ENCODE measurements around the gene LINC00632.

The LINC00632 gene

DNA sequence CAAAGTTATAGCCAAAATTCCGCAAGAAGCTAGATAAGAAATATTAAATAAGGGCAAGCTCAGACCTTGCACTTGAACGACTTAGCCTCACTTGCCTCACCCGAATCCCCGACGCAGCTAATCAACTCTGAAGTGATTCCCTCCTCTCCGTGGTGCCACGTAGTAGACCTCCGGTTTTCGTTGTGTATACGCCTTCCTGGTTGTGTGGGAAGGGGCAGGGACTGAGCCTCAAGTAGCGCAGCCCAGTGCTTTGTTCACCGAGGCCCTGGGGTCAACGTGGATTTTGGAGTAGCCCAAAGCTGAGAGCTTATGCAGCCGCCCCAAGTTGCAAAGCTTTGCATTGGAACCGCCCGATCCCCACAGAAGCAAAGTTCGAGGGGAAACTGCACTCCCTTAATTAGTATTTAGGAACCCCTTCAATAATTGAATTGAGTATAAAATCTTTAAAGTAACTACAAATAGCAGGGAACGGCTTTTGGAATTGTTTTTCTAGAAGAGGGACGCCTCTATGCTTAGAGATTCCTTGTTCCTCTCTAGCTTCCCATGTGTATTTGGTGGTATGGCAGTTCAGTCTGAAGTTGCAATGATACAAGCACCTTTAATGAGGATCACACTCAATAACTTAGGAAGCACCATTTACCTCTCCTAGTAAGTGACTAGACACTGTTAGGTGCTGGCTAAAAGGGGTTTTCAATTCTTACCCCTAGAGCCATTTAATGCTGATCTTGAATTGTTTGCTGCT, 55.7 kb downstream of the LINC00632 start:
- no peak for DNase-seq (ENCODE audit: low read depth in 3 of 3)

DNA sequence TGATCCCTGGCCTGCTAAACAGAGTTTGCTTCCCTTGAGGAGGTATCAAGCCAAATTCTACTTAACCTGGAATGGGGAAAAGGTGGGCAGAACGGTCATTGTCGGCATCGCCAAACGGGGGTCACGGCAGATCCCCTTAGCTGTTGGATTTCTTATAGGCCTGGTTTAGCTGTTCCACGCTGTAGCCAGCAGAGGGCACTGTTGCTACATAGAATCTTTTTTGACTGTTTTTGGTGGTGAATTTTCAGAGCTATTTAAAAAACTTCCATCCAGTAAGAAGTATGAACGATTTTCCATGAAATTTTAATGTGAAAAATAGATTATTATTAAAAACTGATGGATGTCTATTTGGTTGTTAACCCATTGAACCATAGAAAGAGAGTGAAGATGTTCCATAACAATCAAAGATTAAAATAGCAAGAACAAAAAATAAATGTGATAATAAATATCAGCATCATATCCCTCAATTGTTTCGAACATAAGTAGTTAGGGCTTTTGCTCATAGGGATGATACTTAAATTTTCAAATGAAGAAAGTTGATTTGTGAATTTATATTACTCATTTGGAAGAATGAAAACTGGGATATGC, 56.6 kb downstream of the LINC00632 start:
- DNase-seq (ENCODE audit: low read depth in 3 of 3) = peak in 1 of 3 experiments; percentile 17

GRCh38 chrX:140767646-140768045, 58.1 kb downstream of the LINC00632 start:
- DNase-seq (ENCODE audit: low read depth in 3 of 3) = no peak

- DNase-seq (ENCODE audit: low read depth in 3 of 3) = no peak
Measured at GRCh38 chrX:140775211-140775610, 65.7 kb downstream of the LINC00632 start.

DNA sequence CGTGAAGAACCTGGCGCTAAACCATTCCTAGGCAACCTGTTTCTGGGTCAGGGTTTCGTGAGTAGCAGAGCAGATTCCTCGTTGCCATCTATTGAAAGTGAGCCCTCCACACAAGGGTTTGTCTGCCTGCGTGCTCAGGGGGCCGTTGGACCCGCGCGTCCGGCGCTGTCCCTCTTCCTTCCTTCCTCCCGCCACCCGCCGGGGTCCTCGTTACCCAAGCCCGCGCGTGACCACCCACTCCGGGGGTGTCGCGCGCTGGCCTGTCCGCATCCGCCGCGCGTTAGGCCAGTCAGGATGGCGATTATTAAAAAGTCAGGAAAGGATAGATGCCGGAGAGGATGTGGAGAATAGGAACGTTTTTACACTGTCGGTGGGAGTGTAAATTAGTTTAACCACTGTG, 66.8 kb downstream of the LINC00632 start:
- no peak for DNase-seq (ENCODE audit: low read depth in 3 of 3)

GRCh38 chrX:140794642-140795041, 85.1 kb downstream of the LINC00632 start:
- no peak for DNase-seq (ENCODE audit: low read depth in 3 of 3)

GRCh38 chrX:140799216-140799615, 89.7 kb downstream of the LINC00632 start:
- no peak for DNase-seq (ENCODE audit: low read depth in 3 of 3)

GRCh38 chrX:140804292-140804691, 94.7 kb downstream of the LINC00632 start:
- DNase-seq (ENCODE audit: low read depth in 3 of 3) = no peak

DNA sequence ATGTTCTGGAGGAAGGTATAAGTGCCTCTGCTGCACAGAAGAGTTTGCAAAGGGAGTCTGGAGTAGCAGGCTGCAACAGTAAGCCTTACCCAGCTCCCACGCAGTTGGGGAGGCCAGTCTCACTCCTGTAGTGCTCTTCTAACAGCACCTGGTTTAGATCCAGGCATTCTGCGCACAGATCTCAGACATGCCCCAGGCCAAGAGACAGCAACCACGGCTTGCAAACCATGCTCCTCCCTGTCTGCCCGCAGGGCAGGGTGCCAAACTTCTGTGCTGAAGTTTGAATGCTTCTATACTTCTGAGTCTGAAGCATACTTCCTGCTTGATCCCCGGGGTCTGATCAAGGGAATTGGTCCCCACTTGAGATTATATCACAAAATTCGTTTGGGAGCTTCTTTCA, 106.3 kb downstream of the LINC00632 start:
- no peak for DNase-seq (ENCODE audit: low read depth in 3 of 3)

GRCh38 chrX:140817943-140818342, 108.4 kb downstream of the LINC00632 start:
- DNase-seq (ENCODE audit: low read depth in 3 of 3) = no peak

- DNase-seq (ENCODE audit: low read depth in 3 of 3) = no peak
Measured at GRCh38 chrX:140821280-140821679, 111.7 kb downstream of the LINC00632 start.

DNA sequence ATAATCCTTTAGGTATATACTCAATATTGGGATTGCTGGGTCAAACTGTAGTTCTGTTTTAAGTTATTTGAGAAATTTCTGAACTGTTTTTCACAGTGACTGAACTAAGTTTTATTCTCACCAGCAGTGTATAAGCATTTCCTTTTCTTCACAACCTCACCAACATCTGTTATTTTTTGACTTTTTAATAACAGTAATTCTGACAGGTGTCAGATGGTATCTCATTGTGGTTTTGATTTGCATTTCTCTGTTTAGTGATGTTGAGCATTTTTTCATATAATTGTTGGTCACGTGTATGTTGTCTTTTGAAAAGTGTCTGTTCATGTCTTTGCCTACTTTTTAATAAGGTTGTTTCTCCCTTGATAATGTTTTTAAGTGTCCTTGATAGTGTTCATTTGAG, 112.6 kb downstream of the LINC00632 start:
- DNase-seq (ENCODE audit: low read depth in 3 of 3) = no peak

GRCh38 chrX:140822861-140823260, 113.3 kb downstream of the LINC00632 start:
- DNase-seq (ENCODE audit: low read depth in 3 of 3) = no peak

GRCh38 chrX:140836874-140837273, 127.3 kb downstream of the LINC00632 start:
- no peak for DNase-seq (ENCODE audit: low read depth in 3 of 3)
